Measurements from ENCODE around the gene CCDC137. TPM values are rescaled to one million over a fixed set of nuclear protein-coding genes. Genes with fewer than 3 reads are reported as not detected.
A peak's percentile ranks its signal among the peaks of the same experiment; 100 is the strongest.

The CCDC137 gene
- total and polyA plus RNA-seq, 2 of the 13 experiments (the other 11 are each of a cell fraction or from before 2014, with no cell fraction given) = 14.6 to 39.1 TPM

GRCh38 chr17:81666092-81666341 is 520 bp upstream of the CCDC137 start:
- Histone ChIP-seq H3K79me2 (ENCODE audit: insufficient read depth, low read length) (peaks cover 30% of the 10 kb centered on the region), H3K27me3 (ENCODE audit: control insufficient read depth in 1 of 2, insufficient read depth in 2 of 2, low read length in 2 of 2) (no peaks in the 10 kb centered on the region; a peak in 1 of 5 replicates), H3K36me3 (replicated peaks in 1 of 2; ENCODE audit: control insufficient read depth in 1 of 2, insufficient read depth in 2 of 2, low read length in 2 of 2) (peaks cover 9 to 23% of the 10 kb centered on the region in 2 experiments), H3K9ac (ENCODE audit: insufficient read depth, low read depth, low read length) (peak overlapping the region; percentile 92), H2AFZ (ENCODE audit: low read length) (no peak overlapping the region), H3K4me3 (replicated peaks in 1 of 3; ENCODE audit: insufficient read depth in 1 of 3, low read depth in 2 of 3, low read length in 3 of 3) (peak overlapping the region; percentile 86 to 98 (median 96)), H3K4me1 (ENCODE audit: insufficient read depth, low read length) (peaks cover 27% of the 10 kb centered on the region), H3K4me2 (ENCODE audit: low read depth, low read length) (peak overlapping the region; percentile 92), H3K27ac (ENCODE audit: extremely low read length, insufficient read depth, low read length) (peak overlapping the region; percentile 81), H4K20me1 (ENCODE audit: insufficient read depth, low read length) (no peaks in the 10 kb centered on the region), H3K9me3 (ENCODE audit: low read length) (no peaks in the 10 kb centered on the region)
- DNase-seq (ENCODE audit: low spot score) (peak; percentile 36), FAIRE-seq (no peak), ATAC-seq (peak; percentile 51; the same call in 2 of the 3 replicates)
- in situ Hi-C loops (cut with HindIII; ENCODE audit: extremely low pct_ligation_motif_present, low pct_unique_long_range_greater_than_20kb) (no loop called here), intact Hi-C loops (cut with micrococcal nuclease; ENCODE audit: unreplicated experiment) (loop anchor here (2.0 to 5.0 kb wide), 2 partner anchors 29 to 36 kb away; partner anchors contain the start of genes MRPL12, NPLOC4 and TSPAN10)
- CTCF ChIA-PET (ENCODE audit: low intra/inter-chr PET ratio, low total read pairs) = no interaction called here
- TSS peak; percentile 87 for BruUV-seq (replicated peaks)
- POLR2A ChIA-PET = interaction anchor here (0.9 to 6.3 kb wide), 19 partner anchors 9 to 443 kb away, joined by 3 to 68 read pairs (median 7); partner anchors contain the start of genes ARL16, CEP131, FAAP100 and HGS
- 0% methylated on average over 13 of the region's 16 CpGs for WGBS (ENCODE audit: low lambda C conversion rate)
- no peak for TF ChIP-seq ZNF619 (CRISPR knock-in tag; IDR thresholded peaks at IDR 0.05)
- peak; percentile 13; the same call in 1 of the 2 replicates for TF ChIP-seq DZIP1 (CRISPR knock-in tag; IDR thresholded peaks at IDR 0.05)
- TF ChIP-seq NFE2L1 (CRISPR knock-in tag; IDR thresholded peaks at IDR 0.05; ENCODE audit: borderline replicate concordance) = peak; percentile 24; the same call in 1 of the 2 replicates
- no peak for TF ChIP-seq BCLAF1 (IDR thresholded peaks at IDR 0.05)
- peak; percentile 35; the same call in 1 of the 2 replicates for TF ChIP-seq ZNF605 (CRISPR knock-in tag; IDR thresholded peaks at IDR 0.05)
- TF ChIP-seq ZNF501 (CRISPR knock-in tag; IDR thresholded peaks at IDR 0.05) = peak; percentile 46
- 0 out of 2 replicates have a peak, but pooled peaks have one; percentile 55 for TF ChIP-seq ZNF737 (CRISPR knock-in tag; IDR thresholded peaks at IDR 0.05; ENCODE audit: borderline replicate concordance)
- 0 out of 2 replicates have a peak, but pooled peaks have one; percentile 67 for TF ChIP-seq FOXO4 (CRISPR knock-in tag; conservative IDR thresholded peaks at IDR 0.05)
- peak; percentile 41; the same call in 1 of the 2 replicates for TF ChIP-seq ZNF30 (CRISPR knock-in tag; IDR thresholded peaks at IDR 0.05)
- TF ChIP-seq SSRP1 (CRISPR knock-in tag; IDR thresholded peaks at IDR 0.05) = peak; percentile 59; the same call in 1 of the 2 replicates
- 0 out of 2 replicates have a peak, but pooled peaks have one; percentile 16 for TF ChIP-seq ZNF746 (CRISPR knock-in tag; IDR thresholded peaks at IDR 0.05)
- TF ChIP-seq ZNF75D (CRISPR knock-in tag; IDR thresholded peaks at IDR 0.05; ENCODE audit: borderline replicate concordance) = 0 out of 2 replicates have a peak, but pooled peaks have one; percentile 16
- 0 out of 2 replicates have a peak, but pooled peaks have one; percentile 15 for TF ChIP-seq PLSCR1 (CRISPR knock-in tag; IDR thresholded peaks at IDR 0.05; ENCODE audit: borderline replicate concordance)
- 0 out of 2 replicates have a peak, but pooled peaks have one; percentile 46 for TF ChIP-seq ZNF121 (CRISPR knock-in tag; IDR thresholded peaks at IDR 0.05)
